GM18868 (cell line): ENCODE measurements around the gene PSMA7.

ENCODE experiments used
- ATAC-seq: cut with Tn5 transposase; IDR thresholded peaks from one replicate; pipeline ENCODE4 v1.9.1; 2021; ENCODE audit warnings: mild to moderate bottlenecking, moderate library complexity; ENCODE audit not compliant: unreplicated experiment

The PSMA7 gene

DNA sequence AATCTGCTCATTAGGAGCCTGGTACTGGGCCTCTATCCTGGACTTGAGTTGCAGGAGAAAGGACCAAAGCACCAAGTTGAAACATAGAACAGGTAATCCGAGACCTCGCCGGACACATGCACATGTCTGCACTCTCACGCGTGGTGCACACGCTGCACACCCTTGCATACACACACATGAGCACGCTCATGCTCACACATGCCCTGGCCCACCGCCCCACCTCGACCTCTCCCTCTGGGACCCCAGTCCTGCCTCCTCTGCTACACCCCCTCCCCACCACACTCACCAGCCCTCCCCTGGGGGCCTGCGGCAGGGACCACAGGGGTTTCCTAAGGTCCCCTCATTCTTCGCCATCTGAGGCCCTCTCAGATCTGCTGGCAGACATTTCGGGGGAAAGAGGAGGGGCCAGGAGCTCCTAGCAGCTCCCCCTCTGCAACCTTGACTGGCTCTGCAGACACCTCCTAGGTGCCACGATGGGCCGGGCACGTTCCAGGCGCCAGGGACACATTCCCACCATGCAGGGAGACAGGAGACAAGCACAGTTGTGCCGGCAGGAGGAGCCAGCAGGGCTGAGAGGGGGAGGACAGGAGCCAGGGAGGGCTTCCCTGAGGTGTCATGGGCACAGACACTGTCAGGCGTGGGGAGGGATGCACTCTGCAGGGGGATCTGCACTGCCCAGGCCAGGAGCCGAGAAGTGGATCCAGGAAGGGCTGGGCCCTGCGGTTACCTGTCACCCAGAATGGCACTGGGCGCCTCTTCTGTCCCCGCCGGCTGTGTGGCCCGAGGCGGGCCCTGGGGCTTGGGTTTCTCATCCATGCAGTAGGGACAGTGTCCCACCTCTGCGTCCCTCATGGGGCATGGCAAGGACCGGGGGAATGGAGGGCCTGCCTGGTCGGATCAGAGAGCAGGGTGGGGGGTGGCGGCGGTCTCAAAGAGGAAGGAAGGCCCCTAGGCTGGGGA is 46.5 kb downstream of the PSMA7 start:
- no peak for ATAC-seq

DNA sequence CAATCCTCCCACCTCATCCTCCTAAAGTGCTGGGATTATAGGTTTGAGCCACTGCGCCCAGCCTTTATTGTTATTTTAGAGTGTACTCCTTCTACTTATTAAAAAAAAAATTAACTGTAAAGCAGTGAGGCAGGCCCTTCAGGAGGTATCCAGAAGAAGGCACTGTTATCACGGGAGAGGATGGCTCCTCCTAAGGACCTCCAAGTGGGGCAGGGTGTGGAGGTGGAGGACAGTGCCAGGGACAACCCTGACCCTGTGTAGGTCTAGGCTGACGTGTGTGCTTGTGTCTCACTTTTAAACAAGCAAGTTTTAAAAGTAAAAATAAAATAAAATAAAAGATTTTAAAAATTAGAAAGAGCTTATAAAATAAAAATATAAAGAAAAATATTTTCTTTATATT is 53.8 kb downstream of the PSMA7 start:
- no peak for ATAC-seq

DNA sequence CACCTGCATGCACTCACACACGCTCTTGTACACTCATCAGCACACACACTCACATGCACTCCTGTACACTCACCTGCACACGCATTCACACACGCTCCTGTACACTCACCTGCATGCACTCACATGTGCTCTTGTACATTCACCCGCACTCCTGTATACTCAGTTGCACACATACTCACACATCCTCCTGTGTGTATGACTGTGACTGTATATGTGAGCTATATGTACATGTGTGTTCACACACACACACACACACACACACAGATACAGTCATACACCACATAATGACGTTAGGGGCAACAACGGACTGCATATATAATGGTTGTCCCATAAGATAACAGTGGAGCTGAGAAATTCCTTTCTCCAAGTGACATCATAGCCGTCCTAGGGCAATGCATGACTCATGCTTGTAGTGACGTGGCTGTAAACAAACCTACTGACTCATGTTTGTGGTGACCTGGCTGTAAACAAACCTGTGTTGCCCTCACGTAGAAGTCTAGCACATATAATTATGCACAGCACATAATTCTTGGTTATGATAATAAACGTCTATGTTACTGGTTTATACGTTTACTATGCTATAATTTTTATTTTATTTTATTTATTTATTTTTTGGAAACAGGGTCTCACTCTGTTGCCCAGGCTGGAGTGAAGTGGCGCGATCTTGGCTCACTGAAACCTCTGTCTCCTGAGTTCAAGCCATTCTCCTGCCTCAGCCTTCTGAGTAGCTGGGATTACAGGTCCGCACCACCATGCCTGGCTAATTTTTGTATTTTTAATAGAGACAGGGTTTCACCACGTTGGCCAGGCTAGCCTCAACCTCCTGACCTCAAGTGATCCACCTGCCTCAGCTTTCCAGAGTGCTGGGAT is 54.7 kb downstream of the PSMA7 start:
- ATAC-seq = no peak

DNA sequence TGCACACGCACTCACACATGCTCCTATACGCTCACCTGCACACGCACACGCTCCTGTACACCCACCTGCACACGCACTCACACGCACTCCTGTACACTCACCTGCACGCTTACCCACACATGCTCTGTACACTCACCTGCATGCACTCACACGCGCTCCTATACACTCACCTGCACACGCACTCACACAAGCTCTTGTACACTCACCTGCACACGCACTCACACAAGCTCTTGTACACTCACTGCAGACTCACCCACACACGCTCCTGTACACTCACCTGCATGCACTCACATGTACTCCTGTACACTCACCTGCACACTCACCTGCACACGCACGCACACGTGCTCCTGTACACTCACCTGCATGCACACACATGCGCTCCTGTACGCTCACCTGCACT is 55.6 kb downstream of the PSMA7 start:
- ATAC-seq = no peak

GRCh38 chr20:62087227-62087626 is 56.0 kb downstream of the PSMA7 start:
- no peak for ATAC-seq
